SU-DHL-6 (cell line): ENCODE results near the gene POTEC.
"Not testable (repeated sequence)": the region's sequence is repeated elsewhere in the genome, so short reads cannot be mapped to it uniquely, and the experiment has no call there.

ENCODE experiments used
- CTCF ChIP-seq: fragments of 200-600 bp; sonication (generic); IDR thresholded peaks from one replicate; pipeline ENCODE4 v1.5.1; 2017; ENCODE audit warnings: antibody characterized with exemption, mild to moderate bottlenecking, low read length, moderate library complexity; ENCODE audit not compliant: insufficient read depth, poor library complexity, severe bottlenecking
- EZH2phosphoT487 ChIP-seq: fragments of 200-600 bp; sonication (generic), shearing (Covaris generic); conservative IDR thresholded peaks from 2 replicates; pipeline ENCODE4 v1.6.1; 2018; ENCODE audit warnings: mild to moderate bottlenecking, antibody characterized with exemption, low read length, moderate library complexity, mixed read lengths

GRCh38 chr18:14503691-14504090 lies 39.7 kb downstream of the POTEC start:
- TF ChIP-seq CTCF, EZH2phosphoT487: not testable (repeated sequence)
